Measurements from ENCODE around the gene DTX2.
"Not testable (repeated sequence)": the region's sequence is repeated elsewhere in the genome, so short reads cannot be mapped to it uniquely, and the experiment has no call there.

Gene DTX2

DNA sequence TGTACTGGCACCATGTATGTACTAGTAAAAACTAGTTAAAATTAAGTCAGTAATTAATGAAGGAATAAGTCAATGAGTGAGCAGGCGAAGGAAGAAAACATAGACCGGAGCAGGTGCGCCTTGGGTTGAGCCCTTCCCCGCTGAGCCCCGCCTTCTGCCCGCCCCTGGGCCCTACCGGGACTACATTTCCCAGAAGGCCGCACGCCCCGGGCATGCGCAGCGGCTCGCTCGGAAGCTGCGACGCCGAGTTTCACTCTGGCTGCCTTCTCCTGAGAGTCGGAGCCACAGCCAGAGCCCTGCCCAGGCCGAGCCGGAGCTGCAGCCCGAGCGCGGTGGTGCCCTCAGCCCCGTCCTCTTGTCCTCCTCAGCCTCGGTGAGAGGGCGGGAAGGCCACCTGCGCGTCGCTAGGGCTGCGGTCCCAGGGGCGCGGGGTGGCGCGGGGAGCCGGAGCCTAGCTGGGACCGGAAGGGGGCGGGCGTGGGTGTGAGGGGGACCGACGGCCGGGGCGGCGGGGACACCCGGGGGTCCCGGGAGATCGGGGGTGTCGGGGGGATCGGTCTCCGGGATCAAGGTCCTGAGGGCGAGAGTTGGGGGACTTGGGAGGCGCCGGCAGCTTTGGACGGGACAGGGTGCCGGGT, at the start of gene DTX2:
Gene DTX2, plus strand, starts transcription at position 246 of the 638 bp plus-strand sequence. CDS start 18,801 bp downstream, outside the sequence.
- DNase-seq (ENCODE audit: low spot score) = not testable (repeated sequence)

DNA sequence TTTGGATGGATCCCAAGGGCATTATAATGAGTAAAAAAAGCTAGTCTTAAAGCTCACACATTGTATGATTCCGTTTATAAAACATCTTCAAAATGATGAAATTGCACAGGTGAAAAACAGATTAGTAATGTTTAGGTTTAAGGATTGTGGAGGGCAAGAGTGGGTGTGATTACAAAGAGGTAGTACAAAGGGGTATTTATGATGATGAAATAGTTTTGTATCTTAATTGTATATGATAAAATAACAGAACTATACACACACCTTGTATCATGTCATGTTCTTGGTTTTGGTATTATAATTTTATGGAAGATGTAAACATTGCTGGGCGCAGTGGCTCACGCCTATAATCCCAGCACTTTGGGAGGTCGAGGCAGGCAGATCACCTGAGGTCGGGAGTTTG, 49.3 kb upstream of the DTX2 start:
- DNase-seq (ENCODE audit: low spot score) = no peak

DNA sequence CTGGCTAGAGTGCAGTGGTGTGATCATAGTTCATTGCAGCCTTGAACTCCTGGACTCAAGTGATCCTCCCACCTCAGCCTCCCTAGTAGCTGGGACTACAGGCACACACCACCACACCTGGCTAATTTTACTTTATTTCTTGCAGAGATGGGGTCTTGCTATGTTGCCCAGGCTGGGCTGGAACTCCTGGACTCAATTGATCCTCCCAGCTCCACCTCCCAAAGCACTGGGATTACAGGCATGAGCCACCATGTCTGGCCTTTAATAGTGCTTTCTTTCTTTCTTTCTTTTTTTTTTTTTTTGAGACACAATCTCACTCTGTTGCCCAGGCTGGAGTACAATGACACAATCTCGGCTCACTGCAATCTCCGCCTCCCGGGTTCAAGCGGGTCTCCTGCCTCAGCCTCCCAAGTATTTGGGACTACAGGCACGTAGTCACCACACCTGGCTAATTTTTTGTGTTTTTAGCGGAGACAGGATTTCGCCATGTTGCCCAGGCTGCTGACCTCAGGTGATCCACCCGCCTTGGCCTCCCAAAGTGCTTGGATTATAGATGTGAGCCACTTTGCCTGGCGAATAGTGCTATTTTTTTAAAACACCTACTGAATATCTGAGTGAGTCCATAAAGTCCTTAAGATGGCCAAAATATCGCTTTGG, 43.7 kb upstream of the DTX2 start:
- DNase-seq (ENCODE audit: low spot score) = not testable (repeated sequence)

- DNase-seq (ENCODE audit: low spot score) = peak; percentile 63
These were observed 40.4 kb upstream of the DTX2 start for GRCh38 chr7:76421097-76421496.

DNA sequence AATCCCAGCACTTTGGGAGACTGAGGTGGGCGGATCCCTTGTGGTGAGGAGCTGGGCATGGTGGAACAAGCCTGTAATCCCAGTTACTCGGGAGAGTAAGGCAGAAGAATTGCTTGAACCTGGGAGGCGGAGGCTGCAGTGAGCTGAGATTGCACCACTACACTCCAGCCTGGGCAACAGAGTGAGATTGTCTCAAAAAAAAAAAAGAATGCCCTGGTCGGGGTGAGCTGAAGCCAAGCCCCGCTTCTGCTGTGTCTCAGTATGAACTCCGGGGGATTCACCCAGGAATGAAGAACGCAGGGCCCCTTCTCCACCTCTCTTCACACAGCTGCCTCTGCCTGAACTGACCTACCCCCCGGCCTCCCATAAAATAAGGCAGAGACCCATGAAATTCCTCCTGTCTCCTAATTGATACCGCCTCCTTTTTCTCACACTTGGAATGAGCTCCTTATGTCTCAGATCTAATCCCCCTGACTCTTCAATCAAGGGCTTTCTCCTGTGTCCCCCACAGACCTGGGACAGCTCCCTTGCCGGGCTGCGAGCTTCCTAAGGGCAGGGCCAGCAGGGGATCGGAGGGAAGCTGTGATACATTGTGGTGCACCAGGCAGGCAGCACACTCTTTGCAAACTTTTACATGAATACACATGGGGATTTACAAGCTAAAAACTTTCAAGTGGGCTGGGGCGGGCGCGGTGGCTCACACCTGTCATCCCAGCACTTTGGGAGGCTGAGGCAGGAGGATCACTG, 37.7 kb upstream of the DTX2 start:
- peak; percentile 20 for DNase-seq (ENCODE audit: low spot score)

GRCh38 chr7:76424413-76425111, 36.9 kb upstream of the DTX2 start, which contains the start of gene ZP3:
Gene ZP3, plus strand, starts transcription at chr7:76424950. Its CDS starts 15 bp downstream, at chr7:76424965.
- no peak for DNase-seq (ENCODE audit: low spot score)

- DNase-seq (ENCODE audit: low spot score) = no peak
These were observed 36.4 kb upstream of the DTX2 start for GRCh38 chr7:76425156-76425555.

DNA sequence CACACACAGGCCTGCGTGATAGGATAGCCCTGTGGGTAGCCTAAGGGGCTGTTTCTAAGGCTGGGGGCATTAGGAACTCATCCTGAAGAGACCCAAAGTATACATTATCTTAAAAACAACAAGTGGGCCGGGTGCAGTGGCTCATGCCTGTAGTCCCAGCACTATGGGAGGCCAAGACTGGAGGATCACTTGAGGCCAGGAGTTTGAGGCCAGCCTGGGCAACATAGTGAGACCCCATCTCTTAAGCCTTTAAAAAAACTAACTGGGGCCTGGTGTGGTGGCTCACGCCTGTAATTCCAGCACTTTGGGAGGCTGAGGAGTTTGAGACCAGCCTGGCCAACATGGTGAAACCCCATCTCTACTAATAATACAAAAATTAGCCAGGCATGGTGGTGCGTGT, 36.0 kb upstream of the DTX2 start:
- DNase-seq (ENCODE audit: low spot score) = not testable (repeated sequence)

- no peak for DNase-seq (ENCODE audit: low spot score)
These were observed 35.3 kb upstream of the DTX2 start for GRCh38 chr7:76426246-76426645.

DNA sequence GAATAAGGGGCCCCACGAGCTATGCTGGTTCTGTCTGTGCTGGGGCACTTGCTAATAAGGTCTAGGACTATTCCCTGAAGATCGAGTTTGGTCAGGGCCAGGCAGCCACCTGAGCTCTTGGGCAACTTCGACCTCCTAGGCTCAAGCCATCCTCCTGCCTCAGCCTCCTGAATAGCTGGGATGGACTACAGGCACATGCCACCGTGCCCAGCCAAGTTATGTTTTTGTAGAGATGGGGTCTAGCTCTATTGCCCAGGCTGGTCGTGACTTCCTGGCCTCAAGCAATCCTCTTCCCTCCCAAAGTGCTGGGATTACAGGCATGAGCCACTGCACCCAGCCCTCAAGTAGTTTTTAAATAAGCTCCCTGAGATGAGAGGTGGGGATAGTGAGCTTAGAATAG, 33.9 kb upstream of the DTX2 start:
- DNase-seq (ENCODE audit: low spot score) = no peak

DNA sequence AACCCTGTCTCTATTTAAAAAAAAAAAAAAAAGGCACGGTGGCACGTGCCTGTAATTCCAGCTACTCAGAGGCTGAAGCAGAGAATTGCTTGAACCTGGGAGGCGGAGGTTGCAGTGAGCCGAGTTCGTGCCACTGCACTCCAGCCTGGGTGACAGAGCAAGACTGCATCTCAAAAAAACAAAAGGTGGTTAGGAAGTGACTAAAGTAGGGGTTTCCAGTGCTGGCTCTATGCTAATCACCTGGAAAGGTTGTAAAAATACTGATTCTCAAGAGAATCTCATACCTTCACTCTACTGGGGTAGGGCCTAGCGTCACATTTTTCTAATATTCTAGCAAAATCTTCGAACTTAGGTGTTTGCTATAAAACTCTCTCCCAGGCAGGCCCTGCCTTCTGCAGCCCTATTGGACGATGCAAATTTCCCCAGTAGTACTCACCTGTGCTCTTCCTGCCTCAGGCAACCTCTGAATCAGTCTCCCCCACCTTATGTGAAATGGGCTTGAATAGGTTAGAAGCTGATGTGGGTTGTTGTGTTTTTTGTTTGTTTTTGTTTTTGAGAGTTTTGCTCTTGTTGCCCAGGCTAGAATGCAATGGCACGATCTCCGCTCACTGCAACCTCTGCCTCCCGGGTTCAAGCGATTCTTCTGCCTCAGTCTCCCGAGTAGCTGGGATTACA, 33.2 kb upstream of the DTX2 start:
- no peak for DNase-seq (ENCODE audit: low spot score)

- no peak for DNase-seq (ENCODE audit: low spot score)
These were observed 32.4 kb upstream of the DTX2 start for GRCh38 chr7:76428868-76429805.

DNA sequence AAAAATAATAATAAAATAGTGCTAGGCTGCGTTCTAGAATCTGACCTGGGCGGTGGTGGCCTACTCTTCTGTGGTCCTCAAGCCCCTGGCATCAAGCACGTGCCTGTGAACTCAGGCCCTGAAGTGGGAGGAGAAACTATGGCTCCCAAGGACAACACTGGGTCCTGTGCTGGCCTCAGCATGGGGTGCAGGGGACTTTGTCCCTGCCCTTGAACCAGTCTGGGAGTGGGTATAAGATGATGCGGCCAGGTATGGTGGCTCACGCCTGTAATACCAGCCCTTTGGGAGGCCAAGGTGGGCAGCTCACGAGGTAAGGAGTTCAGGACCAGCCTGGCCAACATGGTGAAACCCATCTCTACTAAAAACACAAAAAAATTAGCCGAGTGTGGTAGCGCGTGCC, 31.3 kb upstream of the DTX2 start:
- DNase-seq (ENCODE audit: low spot score) = no peak

DNA sequence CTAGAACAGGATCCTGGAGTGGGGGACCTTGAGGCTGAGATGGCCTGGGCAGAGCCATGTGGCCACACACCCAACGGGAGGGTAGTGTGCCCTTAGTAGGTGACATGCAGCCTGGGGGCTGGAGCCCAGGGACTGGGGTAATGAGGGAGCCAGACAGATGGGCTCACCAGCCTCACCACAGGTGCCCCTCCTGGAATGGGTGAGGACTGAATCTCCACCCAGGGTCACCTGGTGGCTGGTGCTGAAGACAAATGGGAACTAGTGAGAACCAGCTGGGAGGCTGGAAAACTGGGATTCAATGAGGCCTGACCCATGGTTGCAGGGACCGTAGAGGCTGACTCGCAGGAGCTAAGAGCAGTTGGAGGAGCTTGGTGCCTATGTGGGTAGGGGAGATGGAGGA, 30.7 kb upstream of the DTX2 start:
- no peak for DNase-seq (ENCODE audit: low spot score)

DNA sequence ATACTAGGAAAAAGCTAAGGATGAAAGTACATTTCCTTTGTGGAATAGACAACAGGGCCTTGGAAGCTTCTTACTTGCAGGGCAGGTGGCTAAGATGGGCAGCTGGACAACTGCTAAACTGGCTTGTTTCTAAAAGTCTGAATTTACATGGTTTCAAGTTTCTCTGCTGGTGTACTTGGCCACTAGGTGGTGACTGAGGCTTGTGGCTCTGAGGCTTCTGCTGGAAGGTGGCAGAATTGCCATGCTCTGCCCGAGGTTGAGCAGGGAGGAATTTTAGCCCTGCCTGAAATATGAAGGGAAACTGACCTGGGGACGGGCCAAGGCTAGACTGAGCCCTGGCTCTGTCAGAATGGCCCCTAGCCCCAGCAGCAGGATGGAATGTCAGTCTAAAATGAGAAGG, 23.6 kb upstream of the DTX2 start:
- not testable (repeated sequence) for DNase-seq (ENCODE audit: low spot score)

GRCh38 chr7:76439120-76439888, 22.2 kb upstream of the DTX2 start:
- not testable (repeated sequence) for DNase-seq (ENCODE audit: low spot score)

DNA sequence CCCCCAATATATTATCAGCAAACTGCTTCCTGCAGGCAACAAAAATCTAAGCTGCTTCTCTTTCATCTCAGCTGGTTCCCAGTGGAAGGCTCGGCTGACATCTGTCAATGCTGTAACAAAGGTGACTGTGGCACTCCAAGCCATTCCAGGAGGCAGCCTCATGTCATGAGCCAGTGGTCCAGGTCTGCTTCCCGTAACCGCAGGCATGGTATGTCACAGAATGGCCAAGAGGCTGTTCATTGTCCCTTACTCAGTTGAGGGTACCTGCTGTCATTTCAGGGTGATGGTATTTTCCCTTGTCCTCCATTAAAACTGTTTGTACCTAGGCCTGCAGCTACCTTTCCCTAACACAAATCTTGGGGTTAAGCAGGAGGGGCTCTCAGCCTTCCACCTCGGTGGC, 21.1 kb upstream of the DTX2 start:
- DNase-seq (ENCODE audit: low spot score) = not testable (repeated sequence)

DNA sequence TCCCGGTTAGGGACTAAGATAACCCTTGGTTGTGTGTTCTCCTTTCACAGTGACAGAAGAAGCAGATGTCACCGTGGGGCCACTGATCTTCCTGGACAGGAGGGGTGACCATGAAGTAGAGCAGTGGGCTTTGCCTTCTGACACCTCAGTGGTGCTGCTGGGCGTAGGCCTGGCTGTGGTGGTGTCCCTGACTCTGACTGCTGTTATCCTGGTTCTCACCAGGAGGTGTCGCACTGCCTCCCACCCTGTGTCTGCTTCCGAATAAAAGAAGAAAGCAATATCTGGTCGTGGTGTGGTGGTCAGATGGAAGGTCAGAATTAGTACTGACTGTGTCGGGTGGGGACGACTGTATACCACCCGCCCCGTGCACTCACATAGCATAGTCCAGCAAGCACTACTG, 19.7 kb upstream of the DTX2 start:
- not testable (repeated sequence) for DNase-seq (ENCODE audit: low spot score)

DNA sequence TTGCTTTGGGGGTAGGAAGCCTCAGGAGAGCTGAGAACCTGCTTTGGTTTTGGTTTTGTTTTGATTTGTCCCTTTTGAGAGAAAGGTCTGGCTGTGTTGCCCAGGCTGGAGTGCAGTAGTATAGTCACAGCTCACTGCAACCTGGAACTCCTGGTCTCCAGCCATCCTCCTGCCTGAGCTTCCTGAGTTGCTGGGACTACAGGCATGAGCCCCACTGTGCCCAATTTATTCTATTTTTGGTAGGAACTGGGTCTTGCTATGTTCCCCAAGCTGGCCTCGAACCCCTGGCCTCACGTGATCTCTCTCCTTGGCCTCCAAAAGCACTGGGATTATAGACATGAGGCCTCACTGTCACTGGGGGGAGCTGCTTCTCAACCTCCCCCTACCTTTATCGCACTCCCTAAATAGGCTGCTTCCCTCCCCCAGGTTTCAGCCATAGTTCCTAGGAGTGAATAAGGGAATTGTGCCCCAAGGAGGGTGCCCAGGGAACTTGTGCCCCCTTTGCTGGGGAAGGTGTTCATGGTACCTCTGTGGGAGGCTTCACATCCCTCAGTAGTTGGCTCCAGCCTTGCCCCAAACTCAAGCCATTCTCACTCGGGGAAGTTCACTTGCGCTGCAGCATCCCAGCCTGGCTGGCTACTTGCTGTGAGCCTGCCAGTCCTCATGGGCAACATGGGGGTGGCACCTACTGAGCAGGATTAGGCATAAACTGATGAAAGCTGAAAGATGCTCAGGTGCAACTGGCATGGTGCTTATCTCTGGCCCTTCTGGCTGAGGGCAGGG, 18.7 kb upstream of the DTX2 start:
- not testable (repeated sequence) for DNase-seq (ENCODE audit: low spot score)

Measured in GM03348 (cell line).